B cell (primary cell): ENCODE data around the gene MRRF. TPM values are rescaled to one million over a fixed set of nuclear protein-coding genes. Genes with fewer than 3 reads are reported as not detected.

Source experiments
- ATAC-seq: fragments of 200-7000 bp; cut with Tn5 transposase; one replicate; pipeline ENCODE4 v1.10.0; 2021; ENCODE audit warnings: low read depth, mild to moderate bottlenecking, moderate number of reproducible peaks, moderate library complexity
- CTCF ChIA-PET: fragments of 350-600 bp; sonication (Branson Sonifier 250); formaldehyde crosslinking; loops from one replicate; lab custom pipeline; 2021; ENCODE audit warnings: antibody characterized with exemption, inconsistent platforms; lab: Charles Lee
- POLR2A ChIA-PET: fragments of 350-600 bp; sonication (Branson Sonifier 250); formaldehyde crosslinking; loops from one replicate; lab custom pipeline; 2021; ENCODE audit warnings: antibody characterized with exemption; lab: Charles Lee
- DNase-seq: peaks from one replicate; pipeline ENCODE4 v3.0.0; 2013
- H2AFZ ChIP-seq: 2 replicates; pipeline ENCODE4 v1.6.1; 2012; ENCODE audit warnings: mild to moderate bottlenecking, low read depth, low read length; ENCODE audit not compliant: insufficient read depth, poor library complexity, severe bottlenecking
- H3K27ac ChIP-seq, 2 donors: 1 replicate in 1 of 2; 2 replicates in 1 of 2; pipeline ENCODE4 v1.5.1; 2012 to 2013; ENCODE audit warnings: low read length in 2 of 2, mild to moderate bottlenecking in 2 of 2, moderate library complexity in 1 of 2
- H3K27me3 ChIP-seq, 4 experiments: fragments of 200-600 bp in 1 of 4; sonication (generic) in 1 of 4; replicated peaks in 1 of 4; 1 replicate in 2 of 4; 2 replicates in 2 of 4; pipeline versions ENCODE4 v1.6.1 to v1.7.0; 2013 to 2016; ENCODE audit warnings: low read length in 3 of 4, mild to moderate bottlenecking in 2 of 4, mixed read lengths in 1 of 4, moderate library complexity in 1 of 4; ENCODE audit not compliant: insufficient read depth in 4 of 4, control insufficient read depth in 3 of 4; ENCODE audit errors: control extremely low read depth in 1 of 4
- H3K36me3 ChIP-seq, 2 experiments: replicated peaks in 1 of 2; 1 replicate in 1 of 2; 2 replicates in 1 of 2; pipeline versions ENCODE4 v1.6.1 to v1.7.1; 2013; ENCODE audit warnings: low read length in 1 of 2; ENCODE audit not compliant: insufficient read depth in 2 of 2, control insufficient read depth in 1 of 2; ENCODE audit errors: control extremely low read depth in 1 of 2, extremely low read depth in 1 of 2
- H3K4me1 ChIP-seq, 2 donors: fragments of 200-600 bp in 1 of 2; sonication (generic) in 1 of 2; 1 replicate in 1 of 2; 2 replicates in 1 of 2; pipeline versions ENCODE4 v1.5.1 to v1.6.1; 2013 to 2017; ENCODE audit warnings: low read length in 2 of 2; ENCODE audit not compliant: control insufficient read depth in 2 of 2, insufficient read depth in 2 of 2
- H3K4me2 ChIP-seq: replicated peaks from 2 replicates; pipeline ENCODE3; 2012; ENCODE audit warnings: mild to moderate bottlenecking, low read depth, low read length; ENCODE audit not compliant: poor library complexity, severe bottlenecking
- H3K4me3 ChIP-seq, 5 experiments: fragments of 200-600 bp in 1 of 5; sonication (generic) in 1 of 5; 1 replicate in 3 of 5; 2 replicates in 2 of 5; pipeline versions ENCODE4 v1.5.1 to v1.7.0; 2011 to 2016; ENCODE audit warnings: low read length in 4 of 5, mild to moderate bottlenecking in 4 of 5, low read depth in 2 of 5, control low read depth in 1 of 5, moderate library complexity in 1 of 5; ENCODE audit not compliant: insufficient read depth in 1 of 5; ENCODE audit errors: control extremely low read depth in 1 of 5, extremely low read depth in 1 of 5
- H3K79me2 ChIP-seq: fragments of 200-600 bp; sonication (generic); one replicate; pipeline ENCODE4 v1.6.0; 2016; ENCODE audit warnings: low read length; ENCODE audit not compliant: control insufficient read depth, insufficient read depth
- H3K9ac ChIP-seq: fragments of 200-600 bp; sonication (generic); 2 replicates; pipeline ENCODE4 v1.6.1; 2017; ENCODE audit warnings: mild to moderate bottlenecking, low read length, moderate library complexity
- H3K9me3 ChIP-seq, 3 donors: one replicate each; pipeline versions ENCODE4 v1.6.1 to v1.7.1; 2013; ENCODE audit warnings: low read length in 2 of 3; ENCODE audit not compliant: control insufficient read depth in 2 of 3, insufficient read depth in 1 of 3; ENCODE audit errors: control extremely low read depth in 1 of 3
- H4K20me1 ChIP-seq: 2 replicates; pipeline ENCODE4 v1.6.0; 2012; ENCODE audit warnings: mild to moderate bottlenecking, low read length; ENCODE audit not compliant: insufficient read depth, control insufficient read depth, poor library complexity, severe bottlenecking
- H3K27ac Mint-ChIP-seq: one replicate; pipeline ENCODE4 v1.8.0; 2021; ENCODE audit warnings: mixed read lengths
- H3K27me3 Mint-ChIP-seq: one replicate; pipeline ENCODE4 v1.8.0; 2021; ENCODE audit warnings: mixed read lengths
- H3K4me1 Mint-ChIP-seq: one replicate; pipeline ENCODE4 v1.8.0; 2021; ENCODE audit warnings: mixed read lengths
- H3K4me3 Mint-ChIP-seq: one replicate; pipeline ENCODE4 v1.8.0; 2021; ENCODE audit warnings: mixed read lengths
- H3K9me3 Mint-ChIP-seq: one replicate; pipeline ENCODE4 v1.8.0; 2022; ENCODE audit warnings: mixed read lengths; ENCODE audit not compliant: insufficient read depth
- EZH2 ChIP-seq: IDR thresholded peaks from 2 replicates; pipeline ENCODE4 v1.6.1; 2012; ENCODE audit warnings: borderline replicate concordance, low read depth, mild to moderate bottlenecking, moderate library complexity, low read length; ENCODE audit not compliant: insufficient read depth, poor library complexity, severe bottlenecking
- WGBS: methylation state at CpG from one replicate; pipeline ENCODE4 v1.1.5; 2013; ENCODE audit warnings: missing lambda C conversion rate; ENCODE audit not compliant: insufficient coverage; 5-methylcytosine and 5-hydroxymethylcytosine counted together
- intact Hi-C: fragments of 100-400 bp; cut with micrococcal nuclease; formaldehyde crosslinking; loops from one replicate; pipeline ENCODE4 v1.10.0; 2022
- polyA plus RNA-seq: library from polyadenylated mRNA; depleted of rRNA; stranded (reverse); fragments of >200 nt; gene quantifications from 2 replicates; pipeline ENCODE4 v1.2.3, GENCODE V29; 2012
- total RNA-seq, 2 donors: library from RNA; stranded (reverse); fragments of 120-200 nt in 1 of 2; gene quantifications; 1 replicate in 1 of 2; 2 replicates in 1 of 2; pipeline versions ENCODE4 v1.2.3 to v1.2.4, GENCODE V29; 2013 to 2022
- TF ChIP-seq, protein P1 (sequence below): fragments of 200-600 bp; IDR thresholded peaks from one replicate; pipeline ENCODE4 v1.8.0; 2022; ENCODE audit warnings: antibody characterized with exemption, mild to moderate bottlenecking

The MRRF gene
- total and polyA plus RNA-seq, 2 donors (not counting 1 experiment from before 2014, with no cell fraction given), result 38.6 to 44.9 TPM

DNA sequence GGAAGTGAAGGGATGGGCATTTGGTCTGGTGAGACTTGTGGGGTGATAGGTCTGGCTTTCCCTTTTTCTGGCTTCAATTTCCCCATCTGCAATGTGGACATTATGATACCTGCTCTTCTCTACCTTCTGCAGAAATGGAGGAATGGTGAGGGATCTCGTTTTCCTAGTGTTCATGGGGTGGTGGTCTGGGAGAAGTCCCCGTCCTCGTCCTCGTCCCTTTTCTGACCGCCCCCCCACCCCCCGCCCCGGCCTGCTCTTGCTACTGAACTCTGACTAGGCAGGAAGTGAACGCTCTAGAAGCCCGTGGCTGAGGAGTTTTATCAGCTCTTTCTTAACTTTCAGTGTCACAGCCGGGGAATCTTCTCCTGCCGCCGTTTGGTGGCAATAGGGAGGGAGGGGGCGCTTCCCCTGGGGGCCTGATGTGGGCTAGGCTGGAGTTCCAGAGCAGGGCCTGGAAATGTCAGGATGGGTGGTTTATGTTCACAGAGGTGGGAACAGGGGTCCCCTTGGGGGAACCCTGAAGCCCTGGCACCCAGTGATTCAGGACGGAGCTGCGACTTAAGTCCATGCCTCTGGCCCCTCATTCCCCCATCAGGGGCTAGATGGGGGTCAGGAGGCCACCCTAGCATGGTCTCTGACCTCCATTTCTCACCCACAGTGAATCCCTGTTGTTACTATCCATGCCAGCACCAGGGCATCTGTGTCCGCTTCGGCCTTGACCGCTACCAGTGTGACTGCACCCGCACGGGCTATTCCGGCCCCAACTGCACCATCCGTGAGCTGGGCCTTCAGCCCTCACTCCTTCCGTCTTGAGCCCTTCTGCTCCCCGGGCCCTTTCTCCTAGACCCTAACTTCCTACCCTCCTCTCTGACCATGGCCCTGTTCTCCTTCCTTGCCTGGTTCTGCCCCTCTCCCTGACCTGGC is 112.8 kb downstream of the MRRF start:
- H3K36me3 ChIP-seq, result peaks cover 2 to 33% of the 10 kb centered on the region in 2 experiments
- no peaks in the 10 kb centered on the region for H3K27me3 ChIP-seq
- H3K27me3 Mint-ChIP-seq, result no peaks in the 10 kb centered on the region
- H3K9ac ChIP-seq, result no peak overlapping the region
- CTCF ChIA-PET, result interaction anchor here (0.6 to 0.9 kb wide), 2 partner anchors 12 to 76 kb away, joined by 3 read pairs; no protein-coding TSS in a partner anchor
- intact Hi-C loops, result loop anchor here (5.0 kb wide), 1 partner anchor 75 kb away; no protein-coding TSS in a partner anchor
- 69% methylated on average over 17 of the region's 24 CpGs for WGBS
- no peak overlapping the region for H3K4me3 ChIP-seq
- H3K4me1 Mint-ChIP-seq, result peaks cover 41% of the 10 kb centered on the region
- H3K9me3 Mint-ChIP-seq, result no peaks in the 10 kb centered on the region
- H3K27ac ChIP-seq, result no peak overlapping the region
- H3K27ac Mint-ChIP-seq, result peak overlapping the region; percentile 41
- TF ChIP-seq EZH2, result no peak
- TF ChIP-seq, protein P1, sequence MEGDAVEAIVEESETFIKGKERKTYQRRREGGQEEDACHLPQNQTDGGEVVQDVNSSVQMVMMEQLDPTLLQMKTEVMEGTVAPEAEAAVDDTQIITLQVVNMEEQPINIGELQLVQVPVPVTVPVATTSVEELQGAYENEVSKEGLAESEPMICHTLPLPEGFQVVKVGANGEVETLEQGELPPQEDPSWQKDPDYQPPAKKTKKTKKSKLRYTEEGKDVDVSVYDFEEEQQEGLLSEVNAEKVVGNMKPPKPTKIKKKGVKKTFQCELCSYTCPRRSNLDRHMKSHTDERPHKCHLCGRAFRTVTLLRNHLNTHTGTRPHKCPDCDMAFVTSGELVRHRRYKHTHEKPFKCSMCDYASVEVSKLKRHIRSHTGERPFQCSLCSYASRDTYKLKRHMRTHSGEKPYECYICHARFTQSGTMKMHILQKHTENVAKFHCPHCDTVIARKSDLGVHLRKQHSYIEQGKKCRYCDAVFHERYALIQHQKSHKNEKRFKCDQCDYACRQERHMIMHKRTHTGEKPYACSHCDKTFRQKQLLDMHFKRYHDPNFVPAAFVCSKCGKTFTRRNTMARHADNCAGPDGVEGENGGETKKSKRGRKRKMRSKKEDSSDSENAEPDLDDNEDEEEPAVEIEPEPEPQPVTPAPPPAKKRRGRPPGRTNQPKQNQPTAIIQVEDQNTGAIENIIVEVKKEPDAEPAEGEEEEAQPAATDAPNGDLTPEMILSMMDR, result no peak
- peaks cover 25 to 32% of the 10 kb centered on the region in 2 donors for H3K4me1 ChIP-seq
- H2AFZ ChIP-seq, result peak overlapping the region; percentile 31
- H3K9me3 ChIP-seq, result peaks cover 1 to 8% (median 6%) of the 10 kb centered on the region in 3 donors
- no peak overlapping the region for H3K4me3 Mint-ChIP-seq
- H3K79me2 ChIP-seq, result peaks cover 6% of the 10 kb centered on the region
- peak; percentile 33 for ATAC-seq
- POLR2A ChIA-PET, result interaction anchor here (1.0 kb wide), 1 partner anchor 12 kb away, joined by 3 read pairs; no protein-coding TSS in a partner anchor
- no peaks in the 10 kb centered on the region for H4K20me1 ChIP-seq
- H3K4me2 ChIP-seq, result peak overlapping the region; percentile 57
- peak; percentile 28 for DNase-seq
